SK-N-SH (cell line): Measurements from ENCODE around the gene RNU6-9. TPM values are rescaled to one million over a fixed set of nuclear protein-coding genes. Genes with fewer than 3 reads are reported as not detected.
A peak's percentile ranks its signal among the peaks of the same experiment; 100 is the strongest.

ENCODE experiments used
- CTCF ChIA-PET: fragments of 300-600, 350-600 bp; formaldehyde crosslinking; extraction: SDS; loops from one replicate; lab custom pipeline; 2021; lab: Yijun Ruan, JAX
- POLR2A ChIA-PET: fragments of 350-600 bp; sonication (Branson Sonifier 250); formaldehyde crosslinking; extraction: SDS; loops from one replicate; lab custom pipeline; 2020; ENCODE audit warnings: antibody characterized with exemption, inconsistent platforms; lab: Yijun Ruan, JAX
- DNase-seq: peaks from one replicate; pipeline ENCODE4 v3.0.0; 2012
- H2AFZ ChIP-seq: fragments of 200-600 bp; sonication (generic); 2 replicates; pipeline ENCODE4 v1.8.1; 2016; ENCODE audit warnings: antibody characterized with exemption, mild to moderate bottlenecking, low read depth
- H3F3A ChIP-seq: fragments of 200-600 bp; sonication (generic); replicated peaks from 2 replicates; pipeline ENCODE3; 2016; ENCODE audit warnings: antibody characterized with exemption, mild to moderate bottlenecking; ENCODE audit not compliant: insufficient read depth
- H3K27ac ChIP-seq, 2 experiments: fragments of 200-500 bp in 1 of 2; fragments of 200-600 bp in 1 of 2; sonication (Bioruptor generic) in 1 of 2; sonication (generic), shearing (Covaris generic) in 1 of 2; 2 replicates each; pipeline versions ENCODE4 v1.5.1 to v1.6.1; 2014 to 2016; ENCODE audit warnings: low read depth in 2 of 2, inconsistent platforms in 1 of 2, low read length in 1 of 2, mild to moderate bottlenecking in 1 of 2, mixed read lengths in 1 of 2
- H3K27me3 ChIP-seq: fragments of 200-600 bp; sonication (generic), shearing (Covaris generic); 2 replicates; pipeline ENCODE4 v1.6.1; 2016; ENCODE audit warnings: mixed run types; ENCODE audit not compliant: insufficient read depth
- H3K36me3 ChIP-seq, 2 experiments: fragments of 200-500 bp in 1 of 2; fragments of 200-600 bp in 1 of 2; sonication (Bioruptor generic) in 1 of 2; sonication (generic) in 1 of 2; replicated peaks in 1 of 2; 2 replicates each; pipeline versions ENCODE3 to v1.5.1; 2014 to 2016; ENCODE audit warnings: low read length in 1 of 2, mild to moderate bottlenecking in 1 of 2; ENCODE audit not compliant: insufficient read depth in 2 of 2, control insufficient read depth in 1 of 2
- H3K4me1 ChIP-seq, 2 experiments: fragments of 200-500 bp in 1 of 2; fragments of 200-600 bp in 1 of 2; sonication (Bioruptor generic) in 1 of 2; sonication (generic), shearing (Covaris generic) in 1 of 2; 2 replicates each; pipeline versions ENCODE4 v1.5.1 to v1.6.1; 2014 to 2016; ENCODE audit warnings: low read depth in 1 of 2, low read length in 1 of 2, mixed run types in 1 of 2; ENCODE audit not compliant: insufficient read depth in 2 of 2, control insufficient read depth in 1 of 2
- H3K4me2 ChIP-seq: fragments of 200-600 bp; sonication (generic), shearing (Covaris generic); 2 replicates; pipeline ENCODE4 v1.6.1; 2017; ENCODE audit warnings: mixed run types
- H3K4me3 ChIP-seq, 2 experiments: fragments of 200-500 bp in 1 of 2; fragments of 200-600 bp in 1 of 2; sonication (Bioruptor generic) in 1 of 2; sonication (generic), shearing (Covaris generic) in 1 of 2; 2 replicates each; pipeline versions ENCODE4 v1.5.1 to v1.8.1; 2014 to 2016; ENCODE audit warnings: low read depth in 2 of 2, inconsistent platforms in 1 of 2, low read length in 1 of 2, mild to moderate bottlenecking in 1 of 2, mixed read lengths in 1 of 2, moderate library complexity in 1 of 2
- H3K79me2 ChIP-seq: fragments of 200-600 bp; sonication (generic); 2 replicates; pipeline ENCODE4 v1.8.1; 2017; ENCODE audit warnings: mild to moderate bottlenecking; ENCODE audit not compliant: insufficient read depth
- H3K9ac ChIP-seq: fragments of 200-600 bp; sonication (generic); 2 replicates; pipeline ENCODE4 v1.6.1; 2017; ENCODE audit warnings: mixed run types
- H3K9me2 ChIP-seq: fragments of 200-600 bp; sonication (generic); 2 replicates; pipeline ENCODE4 v1.6.1; 2017; ENCODE audit warnings: mixed run types
- H3K9me3 ChIP-seq: fragments of 200-600 bp; sonication (generic); 2 replicates; pipeline ENCODE4 v1.6.1; 2017; ENCODE audit warnings: mixed run types, mild to moderate bottlenecking, moderate library complexity
- H4K20me1 ChIP-seq: fragments of 200-600 bp; sonication (generic); 2 replicates; pipeline ENCODE4 v1.6.1; 2017; ENCODE audit warnings: mild to moderate bottlenecking, mixed run types; ENCODE audit not compliant: insufficient read depth
- CHD2 ChIP-seq: fragments of 150-350 bp; IDR thresholded peaks from 2 replicates; pipeline ENCODE4 v1.6.1; 2018; ENCODE audit warnings: low read length; ENCODE audit not compliant: partially characterized antibody
- CTCF ChIP-seq: fragments of 200-600 bp; sonication (generic); IDR thresholded peaks from 2 replicates; pipeline ENCODE4 v1.6.1; 2017; ENCODE audit warnings: antibody characterized with exemption, mild to moderate bottlenecking, moderate library complexity
- ELF1 ChIP-seq: IDR thresholded peaks from 2 replicates; pipeline ENCODE4 v1.4.0; 2012
- EZH2phosphoT487 ChIP-seq: fragments of 200-600 bp; sonication (generic); IDR thresholded peaks from 2 replicates; pipeline ENCODE4 v1.6.1; 2017; ENCODE audit warnings: low read depth, mixed run types, mild to moderate bottlenecking, antibody characterized with exemption, moderate library complexity, borderline replicate concordance
- FOSL2 ChIP-seq: IDR thresholded peaks from 2 replicates; pipeline ENCODE4 v1.4.0; 2012; ENCODE audit warnings: low read depth, mild to moderate bottlenecking, moderate library complexity, borderline replicate concordance
- FOXM1 ChIP-seq: IDR thresholded peaks from 2 replicates; pipeline ENCODE4 v1.4.0; 2012; ENCODE audit warnings: low read depth, mild to moderate bottlenecking
- GABPA ChIP-seq: IDR thresholded peaks from 2 replicates; pipeline ENCODE4 v1.4.0; 2012; ENCODE audit warnings: low read depth, mild to moderate bottlenecking
- GATA2 ChIP-seq: sonication (generic); formaldehyde crosslinking; IDR thresholded peaks from 2 replicates; pipeline ENCODE4 v1.5.0; 2020; ENCODE audit warnings: mild to moderate bottlenecking, missing genetic modification reagents
- IRF3 ChIP-seq: fragments of 150-350 bp; IDR thresholded peaks from 2 replicates; pipeline ENCODE4 v1.6.1; 2016; ENCODE audit warnings: mild to moderate bottlenecking, low read depth, low read length
- JUND ChIP-seq: IDR thresholded peaks from 2 replicates; pipeline ENCODE4 v1.4.0; 2012
- NFIC ChIP-seq: IDR thresholded peaks from 2 replicates; pipeline ENCODE4 v1.4.0; 2012; ENCODE audit warnings: borderline replicate concordance
- RCOR1 ChIP-seq: fragments of 150-350 bp; IDR thresholded peaks from 2 replicates; pipeline ENCODE4 v1.6.1; 2017; ENCODE audit warnings: antibody characterized with exemption, low read length
- RFX5 ChIP-seq: IDR thresholded peaks from 2 replicates; pipeline ENCODE4 v1.6.1; 2012; ENCODE audit warnings: mild to moderate bottlenecking, improper control_type of control experiment, low read length
- RXRA ChIP-seq: IDR thresholded peaks from 2 replicates; pipeline ENCODE4 v1.4.0; 2012; ENCODE audit warnings: low read depth, mild to moderate bottlenecking, borderline replicate concordance
- TCF12 ChIP-seq: IDR thresholded peaks from 2 replicates; pipeline ENCODE4 v1.4.0; 2012
- YY1 ChIP-seq: IDR thresholded peaks from 2 replicates; pipeline ENCODE4 v1.4.0; 2012; ENCODE audit warnings: low read depth, mild to moderate bottlenecking
- WGBS: methylation state at CpG from one replicate; pipeline ENCODE4 v1.1.6; 2017; ENCODE audit warnings: low lambda C conversion rate; 5-methylcytosine and 5-hydroxymethylcytosine counted together
- polyA plus RNA-seq, 3 experiments: library from polyadenylated mRNA; depleted of rRNA; stranded (reverse); fragments of >200 nt; gene quantifications; 2 replicates each; pipeline ENCODE4 v1.2.3, GENCODE V29; 2012
- TF ChIP-seq, protein P1 (sequence below): IDR thresholded peaks from 2 replicates; pipeline ENCODE4 v1.4.0; 2012; ENCODE audit warnings: low read depth, borderline replicate concordance

RNU6-9 gene
- polyA plus RNA-seq, 1 of the 3 experiments (the other 2 are of a cell fraction): not detected

DNA sequence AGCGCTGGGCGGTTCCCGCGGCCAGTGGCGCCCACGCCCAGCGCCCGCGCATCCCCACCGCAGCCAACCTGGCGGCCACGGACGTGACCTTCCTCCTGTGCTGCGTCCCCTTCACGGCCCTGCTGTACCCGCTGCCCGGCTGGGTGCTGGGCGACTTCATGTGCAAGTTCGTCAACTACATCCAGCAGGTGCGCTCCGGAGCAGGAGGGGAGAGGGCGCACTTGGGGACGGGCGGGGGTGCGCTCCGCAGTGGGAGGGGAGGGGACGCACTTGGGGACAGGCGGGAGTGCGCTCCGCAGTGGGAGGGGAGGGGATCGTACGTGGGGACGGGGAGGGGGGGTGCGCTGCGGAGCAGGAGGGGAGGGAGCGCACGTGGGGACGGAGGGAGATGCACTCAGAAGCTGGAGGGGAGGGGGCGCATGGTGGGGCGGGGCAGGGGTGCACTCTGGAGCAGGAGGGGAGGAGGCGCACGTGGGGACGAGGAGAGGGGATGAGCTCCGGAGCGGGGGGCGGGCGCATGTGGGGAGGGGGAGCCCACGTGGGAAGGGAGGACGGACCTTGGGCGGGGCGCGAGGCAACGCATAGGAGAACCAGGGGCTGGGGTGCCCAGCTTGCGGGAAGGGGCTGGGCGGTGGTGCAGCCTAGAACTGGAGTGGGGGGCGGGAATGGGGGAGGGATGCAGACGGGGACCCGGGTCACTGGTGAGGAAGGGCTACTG is 25.4 kb downstream of the RNU6-9 start (continued):
- TF ChIP-seq GABPA (no peak), FOXM1 (no peak)

- no peak for DNase-seq
- H4K20me1 ChIP-seq: no peaks in the 10 kb centered on the region
Observed at GRCh38 chr19:919199-920050, 26.1 kb downstream of the RNU6-9 start.

DNA sequence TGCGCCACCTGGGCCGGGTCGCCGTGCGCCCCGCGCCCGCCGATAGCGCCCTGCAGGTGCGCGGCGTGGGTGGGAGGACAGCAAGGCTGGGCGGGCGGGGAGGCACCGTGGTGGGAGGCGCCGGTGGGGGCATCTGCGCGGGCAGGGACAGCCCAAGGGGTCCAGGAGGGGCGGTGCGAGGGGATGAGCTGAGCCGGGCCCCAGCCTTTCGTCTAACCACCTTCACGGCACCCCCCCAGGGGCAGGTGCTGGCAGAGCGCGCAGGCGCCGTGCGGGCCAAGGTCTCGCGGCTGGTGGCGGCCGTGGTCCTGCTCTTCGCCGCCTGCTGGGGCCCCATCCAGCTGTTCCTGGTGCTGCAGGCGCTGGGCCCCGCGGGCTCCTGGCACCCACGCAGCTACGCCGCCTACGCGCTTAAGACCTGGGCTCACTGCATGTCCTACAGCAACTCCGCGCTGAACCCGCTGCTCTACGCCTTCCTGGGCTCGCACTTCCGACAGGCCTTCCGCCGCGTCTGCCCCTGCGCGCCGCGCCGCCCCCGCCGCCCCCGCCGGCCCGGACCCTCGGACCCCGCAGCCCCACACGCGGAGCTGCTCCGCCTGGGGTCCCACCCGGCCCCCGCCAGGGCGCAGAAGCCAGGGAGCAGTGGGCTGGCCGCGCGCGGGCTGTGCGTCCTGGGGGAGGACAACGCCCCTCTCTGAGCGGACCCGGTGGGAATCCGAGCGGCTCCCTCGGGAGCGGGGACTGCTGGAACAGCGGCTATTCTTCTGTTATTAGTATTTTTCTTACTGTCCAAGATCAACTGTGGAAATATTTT is 27.0 kb downstream of the RNU6-9 start:
- no peak overlapping the region for H3K4me2 ChIP-seq
- H3F3A ChIP-seq: peaks cover 18% of the 10 kb centered on the region
- no peaks in the 10 kb centered on the region for H3K79me2 ChIP-seq
- peak overlapping the region in 1 of 2 experiments; percentile 35; a peak in 1 of 4 replicates for H3K4me3 ChIP-seq
- H3K36me3 ChIP-seq: no peaks in the 10 kb centered on the region
- no peaks in the 10 kb centered on the region for H4K20me1 ChIP-seq
- no peak for DNase-seq
- POLR2A ChIA-PET: no interaction called here
- CTCF ChIA-PET: interaction anchor here (0.7 to 11.2 kb wide), 12 partner anchors 9 to 321 kb away, joined by 3 to 161 read pairs (median 5); partner anchors contain the start of genes ATP5F1D, CFD and WDR18
- no peak overlapping the region for H2AFZ ChIP-seq
- peaks cover 7 to 21% of the 10 kb centered on the region in 2 experiments; a peak in 1 of 4 replicates for H3K4me1 ChIP-seq
- H3K27me3 ChIP-seq: peaks cover 41% of the 10 kb centered on the region
- H3K27ac ChIP-seq: no peak overlapping the region
- H3K9me2 ChIP-seq: no peaks in the 10 kb centered on the region
- WGBS: 19% methylated on average over 14 of the region's 84 CpGs
- H3K9ac ChIP-seq: no peak overlapping the region
- no peaks in the 10 kb centered on the region for H3K9me3 ChIP-seq
- TF ChIP-seq FOSL2: no peak
- TF ChIP-seq, protein P1, sequence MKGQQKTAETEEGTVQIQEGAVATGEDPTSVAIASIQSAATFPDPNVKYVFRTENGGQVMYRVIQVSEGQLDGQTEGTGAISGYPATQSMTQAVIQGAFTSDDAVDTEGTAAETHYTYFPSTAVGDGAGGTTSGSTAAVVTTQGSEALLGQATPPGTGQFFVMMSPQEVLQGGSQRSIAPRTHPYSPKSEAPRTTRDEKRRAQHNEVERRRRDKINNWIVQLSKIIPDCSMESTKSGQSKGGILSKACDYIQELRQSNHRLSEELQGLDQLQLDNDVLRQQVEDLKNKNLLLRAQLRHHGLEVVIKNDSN: no peak
- no peak for TF ChIP-seq FOXM1
- TF ChIP-seq RXRA: no peak
- no peak for TF ChIP-seq IRF3
- no peak for TF ChIP-seq ELF1
- no peak for TF ChIP-seq RFX5
- no peak for TF ChIP-seq YY1
- no peak for TF ChIP-seq TCF12
- no peak for TF ChIP-seq GABPA
- no peak for TF ChIP-seq CHD2
- no peak for TF ChIP-seq EZH2phosphoT487
- no peak for TF ChIP-seq NFIC

More at GRCh38 chr19:919199-920050, 26.1 kb downstream of the RNU6-9 start:
- no peaks in the 10 kb centered on the region for H3K36me3 ChIP-seq
- H3K79me2 ChIP-seq: no peaks in the 10 kb centered on the region
- no peak overlapping the region for H3K4me3 ChIP-seq
- peaks cover under 1 to 17% of the 10 kb centered on the region in 2 experiments; a peak in 1 of 4 replicates for H3K4me1 ChIP-seq
- POLR2A ChIA-PET: no interaction called here
- H3F3A ChIP-seq: peaks cover 26% of the 10 kb centered on the region
- 16% methylated on average over 27 of the region's 68 CpGs for WGBS
- no peak overlapping the region for H3K27ac ChIP-seq
- no peak for TF ChIP-seq JUND
- no peak for TF ChIP-seq GATA2 (CRISPR knock-in tag)
- no peak for TF ChIP-seq CTCF
- no peak for TF ChIP-seq RCOR1
- TF ChIP-seq, all 33 proteins: peak for 0
- no peaks in the 10 kb centered on the region for H3K9me3 ChIP-seq
- H3K27me3 ChIP-seq: peaks cover 41% of the 10 kb centered on the region
- CTCF ChIA-PET: interaction anchor here (0.7 to 11.2 kb wide), 7 partner anchors 10 to 149 kb away, joined by 3 to 161 read pairs (median 5); partner anchors contain the start of genes CFD and WDR18
- H3K9me2 ChIP-seq: no peaks in the 10 kb centered on the region
- H2AFZ ChIP-seq: no peak overlapping the region
- no peak overlapping the region for H3K9ac ChIP-seq
- no peak overlapping the region for H3K4me2 ChIP-seq
